WTC11 (cell line): ENCODE data around the gene OR10V1. TPM values are rescaled to one million over a fixed set of nuclear protein-coding genes. Genes with fewer than 3 reads are reported as not detected.

Source experiments
- ATAC-seq: fragments of 200-7000 bp; cut with Tn5 transposase; 2 replicates; pipeline ENCODE4 v1.10.0; 2021; ENCODE audit warnings: mild to moderate bottlenecking, moderate library complexity
- CTCF ChIA-PET: fragments of 300-600 bp; sonication (Branson Sonifier 250); formaldehyde crosslinking; loops from one replicate; lab custom pipeline; 2021; ENCODE audit warnings: antibody characterized with exemption; lab: Charles Lee
- POLR2A ChIA-PET: fragments of 350-600 bp; sonication (Branson Sonifier 250); formaldehyde crosslinking; loops from one replicate; lab custom pipeline; 2021; ENCODE audit warnings: antibody characterized with exemption; lab: Charles Lee
- DNase-seq: peaks from one replicate; pipeline ENCODE4 v3.0.0; 2021; ENCODE audit warnings: low spot score
- H3K27ac Mint-ChIP-seq: 2 replicates; pipeline ENCODE4 v1.8.0; 2021; ENCODE audit warnings: mixed read lengths
- H3K27me3 Mint-ChIP-seq: 2 replicates; pipeline ENCODE4 v1.8.0; 2021; ENCODE audit warnings: low read depth, mild to moderate bottlenecking, moderate library complexity, mixed read lengths
- H3K36me3 Mint-ChIP-seq: 2 replicates; pipeline ENCODE4 v1.8.0; 2021; ENCODE audit warnings: mixed read lengths
- H3K4me1 Mint-ChIP-seq: 2 replicates; pipeline ENCODE4 v1.8.0; 2022; ENCODE audit warnings: mixed read lengths
- H3K4me3 Mint-ChIP-seq: 2 replicates; pipeline ENCODE4 v1.8.0; 2021; ENCODE audit warnings: mild to moderate bottlenecking, moderate library complexity, mixed read lengths
- H3K9me3 Mint-ChIP-seq: 2 replicates; pipeline ENCODE4 v1.8.0; 2021; ENCODE audit warnings: mixed read lengths
- ATF1 ChIP-seq: sonication (generic); formaldehyde crosslinking; IDR thresholded peaks from 2 replicates; pipeline ENCODE4 v1.8.1; 2023; ENCODE audit warnings: mild to moderate bottlenecking, moderate library complexity, missing genetic modification reagents
- ATF3 ChIP-seq: sonication (generic); formaldehyde crosslinking; conservative IDR thresholded peaks from 2 replicates; pipeline ENCODE4 v1.8.1; 2022; ENCODE audit warnings: mild to moderate bottlenecking, missing genetic modification reagents
- ATF6 ChIP-seq: sonication (generic); formaldehyde crosslinking; IDR thresholded peaks from 2 replicates; pipeline ENCODE4 v1.8.1; 2023; ENCODE audit warnings: mild to moderate bottlenecking, missing genetic modification reagents
- IRF1 ChIP-seq: sonication (generic); formaldehyde crosslinking; IDR thresholded peaks from 2 replicates; pipeline ENCODE4 v1.8.0; 2023; ENCODE audit warnings: missing genetic modification reagents
- MLX ChIP-seq: sonication (generic); formaldehyde crosslinking; IDR thresholded peaks from 2 replicates; pipeline ENCODE4 v1.8.1; 2023; ENCODE audit warnings: mild to moderate bottlenecking, missing genetic modification reagents, moderate library complexity
- PRDM15 ChIP-seq: sonication (generic); formaldehyde crosslinking; IDR thresholded peaks from 2 replicates; pipeline ENCODE4 v1.8.0; 2022; ENCODE audit warnings: missing genetic modification reagents
- ZBTB43 ChIP-seq: sonication (generic); formaldehyde crosslinking; IDR thresholded peaks from 2 replicates; pipeline ENCODE4 v1.8.1; 2023; ENCODE audit warnings: mild to moderate bottlenecking, missing genetic modification reagents
- ZNF138 ChIP-seq: sonication (generic); formaldehyde crosslinking; conservative IDR thresholded peaks from 2 replicates; pipeline ENCODE4 v1.8.1; 2022; ENCODE audit warnings: mild to moderate bottlenecking, moderate library complexity, missing genetic modification reagents
- ZNF317 ChIP-seq: sonication (generic); formaldehyde crosslinking; IDR thresholded peaks from 2 replicates; pipeline ENCODE4 v1.8.1; 2023; ENCODE audit warnings: low read depth, mild to moderate bottlenecking, moderate library complexity, missing genetic modification reagents, borderline replicate concordance
- ZNF425 ChIP-seq: fragments of 250-450 bp; sonication (Bioruptor Pico); conservative IDR thresholded peaks from 2 replicates; pipeline ENCODE4 v1.9.0; 2021; ENCODE audit warnings: mild to moderate bottlenecking
- total RNA-seq: library from RNA; stranded (reverse); gene quantifications from 3 replicates; pipeline ENCODE4 v1.2.3, GENCODE V29; 2021

The OR10V1 gene
- total RNA-seq, 1 experiment from 2014 or later: not detected

GRCh38 chr11:59719556-59719955, 5.9 kb upstream of the OR10V1 start:
- POLR2A ChIA-PET: no interaction called here
- DNase-seq: no peak
- TF ChIP-seq ATF1: no peak
- Mint-ChIP-seq H3K27me3 (peaks cover 8% of the 10 kb centered on the region; the same call in 1 of the 2 replicates), H3K4me3 (no peak overlapping the region), H3K36me3 (no peaks in the 10 kb centered on the region), H3K9me3 (no peaks in the 10 kb centered on the region), H3K4me1 (no peaks in the 10 kb centered on the region), H3K27ac (no peak overlapping the region)
- CTCF ChIA-PET: interaction anchor here (0.6 kb wide), 1 partner anchor 663 kb away, joined by 6 read pairs; no protein-coding TSS in a partner anchor
- ATAC-seq: no peak

- no peak for TF ChIP-seq ZNF317 (CRISPR knock-in tag)
- no peak for TF ChIP-seq PRDM15 (CRISPR knock-in tag)
- TF ChIP-seq ATF3 (CRISPR knock-in tag): no peak
- no peaks in the 10 kb centered on the region for H3K36me3 Mint-ChIP-seq
- no peak for ATAC-seq
These were observed 2.4 kb upstream of the OR10V1 start for GRCh38 chr11:59716051-59716450.

GRCh38 chr11:59710136-59710847, 3.4 kb downstream of the OR10V1 start:
- H3K36me3 Mint-ChIP-seq: no peaks in the 10 kb centered on the region
- H3K27me3 Mint-ChIP-seq: 0 out of 2 replicates have a peak, but pooled peaks cover 4% of the 10 kb centered on the region
- H3K27ac Mint-ChIP-seq: no peak overlapping the region
- H3K4me1 Mint-ChIP-seq: no peaks in the 10 kb centered on the region
- ChIA-PET CTCF (interaction anchor here (1.0 kb wide), 1 partner anchor 30 kb away, joined by 3 read pairs; no protein-coding TSS in a partner anchor), POLR2A (no interaction called here)
- no peak overlapping the region for H3K4me3 Mint-ChIP-seq
- H3K9me3 Mint-ChIP-seq: peaks cover 7% of the 10 kb centered on the region
- DNase-seq (no peak), ATAC-seq (no peak)
- TF ChIP-seq ZBTB43 (CRISPR knock-in tag): no peak

More at GRCh38 chr11:59716051-59716450, 2.4 kb upstream of the OR10V1 start:
- Mint-ChIP-seq H3K9me3 (peaks cover 1% of the 10 kb centered on the region; the same call in 1 of the 2 replicates), H3K27ac (no peak overlapping the region), H3K4me3 (no peak overlapping the region), H3K27me3 (peaks cover 4% of the 10 kb centered on the region; the same call in 1 of the 2 replicates), H3K4me1 (no peaks in the 10 kb centered on the region)
- ChIA-PET CTCF (no interaction called here), POLR2A (no interaction called here)
- no peak for DNase-seq

- Mint-ChIP-seq H3K9me3 (peaks cover 12% of the 10 kb centered on the region), H3K4me1 (no peaks in the 10 kb centered on the region), H3K36me3 (no peaks in the 10 kb centered on the region), H3K27ac (no peak overlapping the region), H3K4me3 (no peak overlapping the region), H3K27me3 (peaks cover 4% of the 10 kb centered on the region; the same call in 1 of the 2 replicates)
- CTCF ChIA-PET: no interaction called here
- ATAC-seq (no peak), DNase-seq (no peak)
- POLR2A ChIA-PET: no interaction called here
- TF ChIP-seq PRDM15 (CRISPR knock-in tag) (no peak), ZNF138 (no peak), IRF1 (no peak), ATF6 (no peak), ZNF425 (CRISPR knock-in tag) (no peak), MLX (CRISPR knock-in tag) (no peak)
These were observed 5.1 kb downstream of the OR10V1 start for GRCh38 chr11:59708537-59708936.
